RWPE1 (cell line): ENCODE measurements around the gene MSL3B.
"Not testable (repeated sequence)": the region's sequence is repeated elsewhere in the genome, so short reads cannot be mapped to it uniquely, and the experiment has no call there.

Experiments used
- CTCF ChIA-PET: fragments of 350-600 bp; sonication (Branson Sonifier 250); formaldehyde crosslinking; extraction: SDS; loops from one replicate; lab custom pipeline; 2021; lab: Yijun Ruan, JAX
- POLR2A ChIA-PET: fragments of 400-600 bp; formaldehyde crosslinking; extraction: SDS; loops from one replicate; lab custom pipeline; 2020; ENCODE audit warnings: antibody characterized with exemption; ENCODE audit not compliant: low non-redundant PET; lab: Yijun Ruan, JAX
- DNase-seq: peaks from one replicate; pipeline ENCODE4 v3.0.0; 2012; ENCODE audit warnings: low spot score
- H3K27ac ChIP-seq: fragments of 450-650 bp; 2 replicates; pipeline ENCODE4 v1.5.1; 2017
- CTCF ChIP-seq: fragments of 450-650 bp; conservative IDR thresholded peaks from 2 replicates; pipeline ENCODE4 v1.5.1; 2017; ENCODE audit warnings: low read depth, mild to moderate bottlenecking

MSL3B gene

GRCh38 chr2:233901884-233902283, 33.7 kb upstream of the MSL3B start:
- no peak for TF ChIP-seq CTCF
- ChIA-PET CTCF (no interaction called here), POLR2A (no interaction called here)
- no peak for DNase-seq
- H3K27ac ChIP-seq = no peak overlapping the region

- TF ChIP-seq CTCF = no peak
- no peak overlapping the region for H3K27ac ChIP-seq
- no peak for DNase-seq
- POLR2A ChIA-PET = no interaction called here
- CTCF ChIA-PET = interaction anchor here (0.5 kb wide), 1 partner anchor 10 kb away, joined by 4 read pairs; no protein-coding TSS in a partner anchor
Measured at GRCh38 chr2:233901367-233901766, 33.2 kb upstream of the MSL3B start.

- POLR2A ChIA-PET, CTCF ChIA-PET, DNase-seq, H3K27ac ChIP-seq: not testable (repeated sequence)
Measured at GRCh38 chr2:233896253-233896652, 28.1 kb upstream of the MSL3B start.

DNA sequence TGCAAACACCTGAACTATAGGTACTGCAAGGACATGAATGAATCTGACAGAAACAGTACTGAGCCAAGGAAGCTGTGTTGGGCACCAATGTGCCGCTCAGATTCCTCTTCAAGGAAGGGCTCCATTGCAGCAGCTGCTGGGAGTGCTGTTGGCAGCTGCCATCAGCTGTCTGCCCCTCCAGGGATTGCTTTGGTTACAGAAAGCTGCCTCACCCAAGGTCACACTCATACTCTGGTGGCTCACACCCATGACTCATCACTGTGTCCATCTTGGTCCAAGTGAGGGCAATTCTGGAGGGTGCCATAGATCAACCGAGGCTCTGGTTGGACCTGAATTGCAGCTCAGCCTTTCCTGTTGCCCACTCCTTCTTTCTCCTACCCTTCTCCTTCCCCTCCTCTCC, 24.6 kb upstream of the MSL3B start:
- no peak for TF ChIP-seq CTCF
- POLR2A ChIA-PET = no interaction called here
- DNase-seq = no peak
- CTCF ChIA-PET = no interaction called here
- H3K27ac ChIP-seq = no peak overlapping the region

DNA sequence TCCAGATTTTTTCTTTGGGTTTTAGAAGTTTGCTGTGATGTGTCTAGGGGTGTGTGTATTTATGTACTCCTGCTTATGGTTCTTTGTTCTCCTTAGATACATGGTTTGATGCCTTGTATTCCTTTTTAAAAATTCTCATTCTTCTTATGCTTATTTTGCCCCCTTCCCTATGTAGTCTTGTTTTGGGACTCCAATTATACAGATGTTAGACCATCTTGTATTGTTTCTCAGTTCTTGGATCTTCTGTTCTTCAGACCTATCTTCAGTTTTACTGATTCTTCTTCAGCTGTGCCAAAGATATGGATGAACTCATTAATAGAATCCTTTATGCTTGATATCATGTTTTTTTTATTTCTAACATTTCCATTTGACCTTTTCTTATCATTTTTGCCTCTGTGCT, 14.2 kb upstream of the MSL3B start:
- CTCF ChIA-PET = no interaction called here

DNA sequence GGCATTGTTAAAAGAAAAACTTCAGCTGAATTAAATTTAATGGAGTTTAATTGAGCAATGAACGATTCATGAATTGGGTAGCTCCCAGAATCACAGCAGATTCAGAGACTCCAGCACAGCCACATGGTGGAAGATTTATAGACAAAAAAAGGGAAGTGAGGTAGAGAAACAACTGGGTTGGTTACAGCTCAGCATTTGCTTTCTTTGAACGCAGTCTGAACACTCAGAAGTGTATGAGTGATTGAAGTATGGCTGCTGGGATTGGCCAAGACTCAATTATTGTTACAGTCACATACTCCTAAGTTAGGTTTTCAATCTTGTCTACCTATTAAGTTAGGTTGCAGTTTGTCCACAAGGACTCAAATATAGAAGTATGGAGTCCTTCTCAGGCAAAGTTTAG, 3.9 kb upstream of the MSL3B start:
- H3K27ac ChIP-seq, DNase-seq, CTCF ChIA-PET, POLR2A ChIA-PET: not testable (repeated sequence)

More for the DNA sequence above, 14.2 kb upstream of the MSL3B start:
- no peak for TF ChIP-seq CTCF
- POLR2A ChIA-PET = no interaction called here
- no peak overlapping the region for H3K27ac ChIP-seq
- DNase-seq = no peak

- DNase-seq = no peak
- no peak overlapping the region for H3K27ac ChIP-seq
- ChIA-PET CTCF (no interaction called here), POLR2A (no interaction called here)
- TF ChIP-seq CTCF = no peak
Measured at GRCh38 chr2:233871432-233871831, 3.2 kb upstream of the MSL3B start.

DNA sequence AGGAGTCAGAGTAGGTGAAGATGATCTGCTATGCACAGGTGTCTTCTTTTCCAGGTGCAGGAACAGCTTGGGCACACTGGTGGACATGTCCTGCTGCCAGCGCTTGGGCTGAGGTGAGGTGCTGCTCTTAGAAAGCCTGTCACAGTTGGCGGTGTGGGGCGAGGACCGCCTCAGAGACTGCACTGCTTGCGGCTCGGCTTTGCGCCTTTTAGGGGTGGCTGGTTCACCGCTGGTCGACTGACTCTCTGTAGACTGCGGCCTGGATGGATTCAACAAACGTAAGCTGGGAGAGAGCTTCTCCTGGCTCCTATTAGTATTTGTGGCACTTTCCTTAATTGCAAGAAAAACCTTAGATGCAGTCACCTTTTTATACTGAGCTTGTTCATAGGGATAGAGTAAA, 1.7 kb downstream of the MSL3B start:
- DNase-seq = no peak
- POLR2A ChIA-PET = no interaction called here
- no peak overlapping the region for H3K27ac ChIP-seq
- no peak for TF ChIP-seq CTCF
- CTCF ChIA-PET = interaction anchor here (0.6 to 1.6 kb wide), 2 partner anchors 9 to 1577 kb away, joined by 4 to 6 read pairs; no protein-coding TSS in a partner anchor
